ENCODE results near the gene SNCAIP.

Gene SNCAIP

DNA sequence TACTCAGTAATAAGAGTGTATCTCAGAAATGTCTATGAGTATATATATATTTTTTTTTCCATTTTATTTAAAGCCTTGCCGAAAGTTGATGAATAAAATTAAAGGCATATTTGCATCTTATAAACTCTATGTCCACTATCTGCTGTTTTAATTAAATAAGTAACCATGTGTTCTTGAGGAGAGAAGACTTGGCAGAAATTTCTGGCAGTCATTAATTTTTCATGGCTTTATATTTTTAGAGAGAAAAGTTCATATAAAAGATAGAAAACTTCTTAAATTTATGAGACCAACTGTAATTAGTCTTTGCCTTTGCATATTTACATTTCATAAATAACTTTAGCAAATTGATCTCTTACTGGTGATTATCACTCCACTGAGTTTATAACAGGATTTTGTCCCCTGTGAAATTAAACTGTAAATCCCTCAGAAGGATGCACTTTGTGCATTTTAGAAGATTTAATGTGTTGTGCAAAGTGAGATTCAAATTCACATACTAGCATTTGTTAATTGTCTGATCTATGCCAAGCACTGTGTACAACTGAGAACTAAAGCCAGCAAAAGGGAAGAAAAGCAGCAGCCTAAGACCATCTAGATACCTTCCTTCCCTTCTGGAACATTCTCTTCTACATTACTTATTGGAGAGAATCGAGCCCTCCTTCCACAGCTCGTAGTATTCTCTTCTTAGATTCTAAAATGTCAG lies 108.7 kb downstream of the SNCAIP start:
- TF ChIP-seq, protein P1, sequence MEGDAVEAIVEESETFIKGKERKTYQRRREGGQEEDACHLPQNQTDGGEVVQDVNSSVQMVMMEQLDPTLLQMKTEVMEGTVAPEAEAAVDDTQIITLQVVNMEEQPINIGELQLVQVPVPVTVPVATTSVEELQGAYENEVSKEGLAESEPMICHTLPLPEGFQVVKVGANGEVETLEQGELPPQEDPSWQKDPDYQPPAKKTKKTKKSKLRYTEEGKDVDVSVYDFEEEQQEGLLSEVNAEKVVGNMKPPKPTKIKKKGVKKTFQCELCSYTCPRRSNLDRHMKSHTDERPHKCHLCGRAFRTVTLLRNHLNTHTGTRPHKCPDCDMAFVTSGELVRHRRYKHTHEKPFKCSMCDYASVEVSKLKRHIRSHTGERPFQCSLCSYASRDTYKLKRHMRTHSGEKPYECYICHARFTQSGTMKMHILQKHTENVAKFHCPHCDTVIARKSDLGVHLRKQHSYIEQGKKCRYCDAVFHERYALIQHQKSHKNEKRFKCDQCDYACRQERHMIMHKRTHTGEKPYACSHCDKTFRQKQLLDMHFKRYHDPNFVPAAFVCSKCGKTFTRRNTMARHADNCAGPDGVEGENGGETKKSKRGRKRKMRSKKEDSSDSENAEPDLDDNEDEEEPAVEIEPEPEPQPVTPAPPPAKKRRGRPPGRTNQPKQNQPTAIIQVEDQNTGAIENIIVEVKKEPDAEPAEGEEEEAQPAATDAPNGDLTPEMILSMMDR (IDR thresholded peaks at IDR 0.05; ENCODE audit: poor library complexity, severe bottlenecking): no peak
- H3K4me1 ChIP-seq (ENCODE audit: insufficient read depth, poor library complexity, severe bottlenecking): no peaks in the 10 kb centered on the region
- H3K27me3 ChIP-seq (ENCODE audit: insufficient read depth, poor library complexity, severe bottlenecking): peaks cover 4% of the 10 kb centered on the region
- H3K36me3 ChIP-seq (ENCODE audit: low read depth): no peaks in the 10 kb centered on the region
- no peak overlapping the region for H3K4me3 ChIP-seq (ENCODE audit: severe bottlenecking)
- DNase-seq (ENCODE audit: low spot score) (no peak), ATAC-seq (ENCODE audit: low read depth) (no peak)
- no peak overlapping the region for H3K27ac ChIP-seq (ENCODE audit: poor library complexity, severe bottlenecking)
- no peaks in the 10 kb centered on the region for H3K9me3 ChIP-seq (ENCODE audit: severe bottlenecking)

DNA sequence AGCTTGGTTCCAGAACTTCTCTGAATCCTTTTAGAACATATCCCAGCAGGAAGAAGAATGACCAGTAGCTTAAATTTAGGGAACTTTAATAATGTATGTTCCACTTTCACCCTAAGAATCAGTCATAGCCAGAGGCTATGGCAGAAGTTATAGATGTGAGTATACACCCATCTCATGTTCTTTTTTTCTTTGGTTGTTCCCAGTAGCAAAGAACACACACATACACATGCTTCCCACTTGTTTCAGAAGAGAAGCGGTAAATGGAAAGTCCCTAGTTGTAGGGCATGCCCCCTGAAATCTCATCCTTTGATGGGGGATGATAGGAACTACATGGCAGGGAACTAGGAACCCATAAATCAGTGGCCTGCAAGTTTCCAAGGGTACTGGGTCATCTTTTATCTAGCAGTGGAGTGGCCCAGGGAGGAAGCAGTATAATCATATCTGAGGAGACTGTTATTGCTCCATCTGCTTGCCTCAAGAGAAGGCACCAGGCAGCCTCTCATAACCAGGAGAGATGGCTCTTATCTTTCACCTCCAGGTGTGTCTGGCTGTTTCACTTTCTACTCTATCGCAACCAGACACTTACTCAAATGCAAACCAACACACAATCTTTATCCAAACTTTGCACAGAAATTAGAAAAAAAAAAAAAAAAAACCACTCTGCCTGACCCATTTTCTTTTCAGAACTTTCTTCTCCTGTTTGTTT lies 109.5 kb downstream of the SNCAIP start:
- no peaks in the 10 kb centered on the region for H3K36me3 ChIP-seq (ENCODE audit: low read depth)
- H3K27me3 ChIP-seq (ENCODE audit: insufficient read depth, poor library complexity, severe bottlenecking): peaks cover 4% of the 10 kb centered on the region
- H3K4me1 ChIP-seq (ENCODE audit: insufficient read depth, poor library complexity, severe bottlenecking): no peaks in the 10 kb centered on the region
- H3K27ac ChIP-seq (ENCODE audit: poor library complexity, severe bottlenecking): no peak overlapping the region
- no peaks in the 10 kb centered on the region for H3K9me3 ChIP-seq (ENCODE audit: severe bottlenecking)
- ATAC-seq (ENCODE audit: low read depth): no peak
- DNase-seq (ENCODE audit: low spot score): no peak
- H3K4me3 ChIP-seq (ENCODE audit: severe bottlenecking): no peak overlapping the region
- TF ChIP-seq, protein P1 (IDR thresholded peaks at IDR 0.05; ENCODE audit: poor library complexity, severe bottlenecking): no peak

DNA sequence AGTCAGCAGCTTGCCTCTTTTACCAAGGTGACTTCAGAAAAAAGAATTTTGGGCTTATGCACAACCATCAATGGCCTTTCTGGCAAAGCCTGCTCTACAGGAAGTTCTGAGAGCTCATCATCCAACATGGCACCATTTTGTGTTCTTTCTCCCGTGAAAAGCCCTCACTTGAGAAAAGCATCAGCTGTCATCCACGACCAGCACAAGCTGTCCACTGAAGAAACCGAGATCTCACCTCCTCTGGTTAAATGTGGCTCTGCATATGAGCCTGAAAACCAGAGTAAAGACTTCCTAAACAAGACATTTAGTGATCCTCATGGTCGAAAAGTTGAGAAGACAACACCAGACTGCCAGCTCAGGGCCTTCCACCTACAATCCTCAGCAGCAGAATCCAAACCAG lies 111.2 kb downstream of the SNCAIP start:
- H3K36me3 ChIP-seq (ENCODE audit: low read depth): no peaks in the 10 kb centered on the region
- H3K9me3 ChIP-seq (ENCODE audit: severe bottlenecking): no peaks in the 10 kb centered on the region
- ATAC-seq (ENCODE audit: low read depth): no peak
- H3K27ac ChIP-seq (ENCODE audit: poor library complexity, severe bottlenecking): no peak overlapping the region
- no peaks in the 10 kb centered on the region for H3K27me3 ChIP-seq (ENCODE audit: insufficient read depth, poor library complexity, severe bottlenecking)
- H3K4me1 ChIP-seq (ENCODE audit: insufficient read depth, poor library complexity, severe bottlenecking): no peaks in the 10 kb centered on the region
- no peak overlapping the region for H3K4me3 ChIP-seq (ENCODE audit: severe bottlenecking)
- DNase-seq (ENCODE audit: low spot score): no peak
- TF ChIP-seq, protein P1 (IDR thresholded peaks at IDR 0.05; ENCODE audit: poor library complexity, severe bottlenecking): no peak

DNA sequence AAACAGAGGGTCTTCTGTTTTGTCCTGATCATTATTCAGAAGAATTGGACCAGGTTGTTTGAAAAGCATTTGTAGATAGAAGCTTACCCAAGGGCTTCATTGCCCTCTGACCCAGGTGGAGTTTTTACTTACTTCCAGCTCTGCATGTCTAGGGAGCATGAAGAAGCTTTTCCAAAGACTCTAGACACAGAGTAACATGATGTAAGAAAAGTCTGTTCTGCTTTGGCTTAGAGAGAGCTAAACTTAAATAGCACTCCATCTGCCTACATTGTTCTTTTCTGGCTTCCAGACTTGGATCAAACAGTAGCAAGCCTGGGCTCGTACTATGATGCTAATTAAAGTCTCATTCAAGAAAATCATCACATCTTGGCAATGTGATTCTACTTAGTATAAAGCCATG lies 112.1 kb downstream of the SNCAIP start:
- H3K36me3 ChIP-seq (ENCODE audit: low read depth): no peaks in the 10 kb centered on the region
- ATAC-seq (ENCODE audit: low read depth): no peak; the same call in 2 of the 3 replicates
- H3K27ac ChIP-seq (ENCODE audit: poor library complexity, severe bottlenecking): no peak overlapping the region
- H3K4me3 ChIP-seq (ENCODE audit: severe bottlenecking): no peak overlapping the region
- no peaks in the 10 kb centered on the region for H3K4me1 ChIP-seq (ENCODE audit: insufficient read depth, poor library complexity, severe bottlenecking)
- H3K27me3 ChIP-seq (ENCODE audit: insufficient read depth, poor library complexity, severe bottlenecking): no peaks in the 10 kb centered on the region
- TF ChIP-seq, protein P1 (IDR thresholded peaks at IDR 0.05; ENCODE audit: poor library complexity, severe bottlenecking): no peak
- DNase-seq (ENCODE audit: low spot score): no peak
- H3K9me3 ChIP-seq (ENCODE audit: severe bottlenecking): no peaks in the 10 kb centered on the region

DNA sequence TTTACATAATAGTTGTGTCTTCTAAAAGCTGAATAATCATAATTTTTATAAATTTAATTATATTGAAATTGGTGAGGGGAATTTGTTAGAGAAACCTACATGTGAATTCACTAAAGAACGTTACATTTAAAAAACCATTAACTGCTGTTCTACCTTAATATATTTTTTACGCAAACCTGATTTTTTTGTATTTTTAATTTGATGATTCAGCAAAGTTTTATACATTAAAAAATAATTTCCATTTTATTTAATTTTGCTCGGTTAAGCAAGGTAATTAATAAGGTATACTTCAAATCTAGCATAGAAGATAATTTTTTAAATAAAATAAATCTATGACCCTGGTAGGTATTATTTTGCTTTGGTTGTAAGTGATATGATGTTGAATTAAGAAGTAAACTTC lies 114.3 kb downstream of the SNCAIP start:
- Histone ChIP-seq H3K36me3 (ENCODE audit: low read depth) (no peaks in the 10 kb centered on the region), H3K27me3 (ENCODE audit: insufficient read depth, poor library complexity, severe bottlenecking) (peaks cover 2% of the 10 kb centered on the region), H3K4me3 (ENCODE audit: severe bottlenecking) (no peak overlapping the region), H3K9me3 (ENCODE audit: severe bottlenecking) (no peaks in the 10 kb centered on the region), H3K4me1 (ENCODE audit: insufficient read depth, poor library complexity, severe bottlenecking) (no peaks in the 10 kb centered on the region), H3K27ac (ENCODE audit: poor library complexity, severe bottlenecking) (no peak overlapping the region)
- DNase-seq (ENCODE audit: low spot score) (no peak), ATAC-seq (ENCODE audit: low read depth) (no peak)
- TF ChIP-seq, protein P1 (IDR thresholded peaks at IDR 0.05; ENCODE audit: poor library complexity, severe bottlenecking): no peak

Measured in RWPE2 (cell line).